HG03571 (cell line): ENCODE measurements around the gene SPACA5.
"Not testable (repeated sequence)": the region's sequence is repeated elsewhere in the genome, so short reads cannot be mapped to it uniquely, and the experiment has no call there.

Experiments used
- ATAC-seq: cut with Tn5 transposase; IDR thresholded peaks from one replicate; pipeline ENCODE4 v1.9.1; 2021; ENCODE audit not compliant: unreplicated experiment

SPACA5 gene

DNA sequence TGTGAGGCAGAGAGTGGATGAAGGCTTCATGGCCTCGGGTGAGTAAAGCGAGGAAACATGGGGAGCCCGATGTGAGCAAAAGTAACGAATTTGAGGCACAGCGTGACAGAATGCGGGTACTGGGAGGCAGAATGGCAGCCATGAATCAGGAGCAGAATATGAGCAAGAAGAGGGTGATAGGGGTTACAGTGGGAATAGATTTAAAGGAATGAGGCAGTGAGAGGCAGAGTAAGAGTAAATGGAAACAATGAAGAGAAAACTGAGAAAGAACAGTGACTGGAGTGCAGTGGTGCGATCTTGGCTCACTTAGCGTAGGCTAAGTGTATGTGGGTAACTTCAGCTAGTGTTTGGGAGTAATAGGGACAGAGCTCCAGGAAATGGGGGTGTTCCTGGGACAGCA, at the start of gene SPACA5:
Gene SPACA5, plus strand, starts transcription at position 301 of the 400 bp plus-strand sequence. CDS start 815 bp downstream, outside the sequence.
- ATAC-seq: not testable (repeated sequence)

- not testable (repeated sequence) for ATAC-seq
Measured at GRCh38 chrX:47958206-47958605, 48.6 kb upstream of the SPACA5 start.

GRCh38 chrX:47958761-47959342, 47.9 kb upstream of the SPACA5 start:
- ATAC-seq: no peak

DNA sequence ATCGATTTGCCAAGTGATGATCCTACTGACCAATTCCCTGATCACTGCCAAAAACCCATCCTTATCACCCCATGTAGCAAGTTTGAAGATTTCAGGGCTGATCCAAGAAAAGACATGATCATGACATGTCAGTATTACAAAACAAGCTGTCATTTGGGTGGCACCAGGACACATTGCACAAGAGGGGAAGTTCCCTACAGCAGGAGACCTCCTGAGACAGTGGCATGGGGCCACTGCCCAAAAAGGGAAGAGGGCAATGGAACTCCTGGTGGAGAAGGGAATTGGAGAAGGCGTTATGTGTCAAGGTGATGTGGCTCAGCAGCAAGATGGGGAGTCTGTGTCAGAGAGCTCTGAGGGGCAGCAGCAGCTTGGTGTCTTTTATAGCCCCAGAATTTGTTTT, 46.4 kb upstream of the SPACA5 start:
- no peak for ATAC-seq

GRCh38 chrX:47961830-47962229, 45.0 kb upstream of the SPACA5 start:
- ATAC-seq: not testable (repeated sequence)

GRCh38 chrX:47965526-47965925, 41.3 kb upstream of the SPACA5 start:
- not testable (repeated sequence) for ATAC-seq

DNA sequence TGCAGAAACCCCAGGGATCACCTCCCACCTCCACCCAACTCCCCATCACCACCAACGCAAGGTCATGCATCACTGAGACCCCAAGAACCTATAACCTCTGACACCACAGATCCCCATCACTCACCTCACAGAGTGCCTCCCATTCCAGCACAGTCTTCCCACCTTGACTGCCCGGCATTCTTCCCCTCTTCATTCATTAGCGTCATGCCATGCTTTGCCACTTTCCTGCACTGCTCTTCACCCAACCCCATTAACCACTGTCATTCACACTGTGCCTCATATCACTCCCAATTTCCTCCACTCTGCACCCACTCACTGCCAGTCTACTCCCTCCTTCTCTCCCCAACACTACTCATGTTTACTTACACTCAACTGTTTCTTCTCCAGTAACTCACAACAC, 33.6 kb upstream of the SPACA5 start:
- no peak for ATAC-seq

DNA sequence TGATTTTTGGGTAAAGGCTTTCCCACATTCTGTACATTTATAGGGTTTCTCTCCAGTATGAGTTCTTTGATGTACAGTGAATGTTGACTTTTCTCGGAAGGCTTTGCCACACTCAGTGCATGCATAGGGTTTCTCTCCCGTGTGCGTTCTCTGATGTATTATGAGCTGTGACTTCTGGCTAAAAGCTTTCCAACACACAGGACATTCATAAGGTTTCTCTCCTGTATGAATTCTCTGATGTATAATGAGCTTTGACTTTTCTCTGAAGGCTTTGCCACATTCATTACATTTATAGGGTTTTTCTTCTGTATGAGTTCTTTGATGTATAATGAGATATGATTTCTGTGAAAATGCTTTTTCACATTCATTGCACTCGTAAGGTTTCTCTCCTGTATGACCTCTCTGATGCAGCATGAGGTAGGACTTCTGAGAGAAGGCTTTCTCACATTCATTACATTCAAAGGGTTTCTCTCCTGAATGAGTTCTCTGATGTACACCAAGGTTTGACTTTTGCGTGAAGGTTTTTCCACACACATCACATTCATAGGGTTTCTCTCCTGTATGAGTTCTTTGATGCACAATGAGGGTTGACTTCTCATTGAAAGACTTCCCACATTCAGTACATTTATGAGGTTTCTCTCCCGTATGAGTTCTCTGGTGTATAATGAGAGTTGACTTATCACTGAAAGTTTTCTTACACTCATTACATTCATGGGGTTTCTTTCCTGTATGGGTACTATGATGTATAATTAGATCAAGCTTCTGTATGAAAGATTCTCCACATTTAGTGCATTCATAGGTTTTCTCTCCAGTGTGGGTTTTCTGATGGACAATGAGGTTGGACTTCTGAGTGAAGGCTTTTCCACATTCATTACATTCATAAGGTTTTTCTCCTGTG, 30.3 kb upstream of the SPACA5 start:
- no peak for ATAC-seq

DNA sequence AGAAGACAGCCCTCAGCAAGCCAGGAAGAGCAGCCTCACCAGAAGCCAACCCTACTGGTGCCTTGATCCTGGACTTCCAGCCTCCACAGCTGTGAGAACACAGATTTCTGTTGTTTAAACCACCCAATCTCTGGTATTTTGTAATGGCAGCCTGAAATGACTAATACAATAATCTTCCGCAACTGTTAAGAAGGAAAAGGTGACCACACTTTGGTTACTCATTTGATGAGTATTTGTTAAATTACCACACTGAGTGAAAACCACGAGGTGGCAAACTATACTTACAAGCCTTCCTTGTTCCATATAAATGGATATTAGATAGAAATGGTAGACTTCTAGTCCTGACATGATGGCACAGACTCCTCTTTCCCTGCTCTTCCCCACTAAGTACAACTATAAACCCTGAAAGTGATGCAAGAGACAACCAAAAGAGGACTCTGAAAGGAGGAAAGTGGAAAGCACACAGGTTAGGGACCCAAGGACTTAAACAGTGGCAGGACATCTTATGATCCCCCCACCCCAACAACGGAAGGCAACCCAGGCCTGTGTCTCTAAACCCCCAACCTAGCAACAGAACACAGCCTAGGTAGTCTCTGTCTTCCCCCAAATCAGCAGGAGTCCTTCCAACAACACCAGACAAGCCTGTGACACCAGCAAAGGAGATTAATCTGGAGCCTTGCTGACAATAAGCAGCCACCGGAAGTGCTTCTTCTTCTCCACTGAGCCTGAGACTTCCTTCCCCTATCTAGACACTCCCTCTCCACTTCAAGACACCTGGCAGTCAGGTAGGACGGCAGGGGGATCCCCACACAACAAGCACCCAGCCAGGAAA, 15.3 kb upstream of the SPACA5 start:
- ATAC-seq: no peak

DNA sequence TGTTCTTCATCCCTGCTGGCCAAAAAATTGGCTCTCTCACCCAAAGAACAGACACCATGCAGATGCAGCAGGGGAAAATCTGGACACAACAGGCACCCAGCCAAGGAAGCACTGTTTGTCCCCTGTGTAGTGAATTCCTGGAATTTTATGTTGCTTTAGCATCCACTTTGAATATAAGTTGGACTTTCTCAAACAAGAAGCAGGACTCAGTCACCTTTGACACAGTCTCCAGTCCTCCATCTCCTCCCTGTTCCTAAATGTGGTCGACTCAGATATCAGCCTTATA, 14.8 kb upstream of the SPACA5 start:
- ATAC-seq: no peak

DNA sequence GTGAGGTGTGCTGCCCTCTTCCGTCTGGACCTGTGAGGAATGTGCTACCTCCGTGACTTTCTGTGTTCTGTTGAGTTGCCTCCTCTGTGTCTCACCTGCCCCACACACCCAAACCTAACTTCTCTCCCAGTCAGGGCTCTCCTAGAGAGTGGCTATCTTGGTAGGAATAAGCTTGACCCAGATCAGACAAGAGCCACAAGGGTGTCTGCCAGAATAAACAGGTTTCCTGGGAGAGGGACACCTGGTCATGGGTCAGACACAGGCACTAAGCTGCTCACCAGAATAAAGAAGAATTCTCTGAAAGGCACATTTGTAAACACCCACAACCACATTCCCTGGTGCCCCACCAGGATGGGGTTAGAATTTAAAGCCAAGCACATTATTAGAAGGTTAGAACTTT, 14.1 kb upstream of the SPACA5 start:
- no peak for ATAC-seq

GRCh38 chrX:48001260-48001659, 5.5 kb upstream of the SPACA5 start:
- no peak for ATAC-seq

DNA sequence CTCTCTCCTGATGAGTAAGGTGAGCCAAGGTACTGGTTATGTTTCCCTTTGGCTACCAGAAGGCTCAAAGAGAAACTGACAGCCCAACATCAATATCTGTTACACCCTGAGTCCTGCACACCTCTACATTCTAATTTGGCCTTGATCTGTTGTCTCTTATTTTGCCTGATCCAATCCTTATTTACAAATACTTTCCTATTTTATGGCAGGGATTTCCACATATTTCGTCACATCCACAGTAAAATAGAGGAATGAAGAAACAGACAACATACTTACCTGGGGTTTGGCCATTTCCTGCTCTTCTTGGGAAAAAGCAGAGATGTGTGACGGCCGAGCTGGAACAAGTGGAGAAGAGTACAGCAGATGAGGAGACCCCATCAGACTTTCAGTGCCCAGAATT, 4.5 kb upstream of the SPACA5 start:
- ATAC-seq: no peak

GRCh38 chrX:48002929-48003328, 3.9 kb upstream of the SPACA5 start:
- ATAC-seq: no peak

GRCh38 chrX:48003367-48003757, 3.4 kb upstream of the SPACA5 start:
- no peak for ATAC-seq

DNA sequence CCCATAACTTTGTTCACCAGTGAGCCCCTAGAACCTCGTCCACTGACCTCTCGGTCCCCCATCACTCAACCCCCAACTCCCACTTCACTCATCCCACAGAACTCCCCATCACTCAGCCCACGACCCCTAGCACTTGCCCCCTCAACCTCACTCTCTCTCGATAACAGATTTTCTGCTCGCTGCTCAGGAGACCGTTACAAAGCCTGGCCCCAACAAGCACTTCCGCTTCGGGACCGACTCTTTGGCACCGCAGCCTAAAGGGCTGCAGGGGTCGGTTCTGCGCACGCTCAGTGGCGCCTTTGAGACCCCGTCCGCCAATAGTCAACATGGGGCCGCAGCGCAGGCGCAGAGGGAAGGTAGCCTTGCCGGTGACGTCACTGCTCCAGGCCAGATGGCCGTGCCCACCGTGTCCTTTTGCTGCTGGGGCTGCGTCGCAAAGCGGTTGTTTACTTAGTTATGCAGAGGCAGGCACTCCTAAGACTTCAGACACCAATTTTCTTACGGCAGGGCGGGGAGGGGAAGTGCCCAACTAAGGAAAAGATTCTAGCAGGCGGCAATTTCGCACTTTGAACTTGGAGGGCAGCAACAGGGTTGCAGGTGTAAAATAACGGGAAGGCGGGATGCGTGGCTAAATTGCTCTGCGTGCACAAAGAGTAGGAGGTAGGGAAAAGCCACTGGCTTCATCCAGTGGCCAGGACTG, 2.9 kb upstream of the SPACA5 start, which contains the start of gene ZNF182:
Gene ZNF182, minus strand, starts transcription at position 232 of the 700 bp plus-strand sequence. CDS start 1,380 bp downstream, outside the sequence.
- peak; percentile 97 for ATAC-seq

- not testable (repeated sequence) for ATAC-seq
Measured at GRCh38 chrX:48009445-48009960, 2.7 kb downstream of the SPACA5 start.

DNA sequence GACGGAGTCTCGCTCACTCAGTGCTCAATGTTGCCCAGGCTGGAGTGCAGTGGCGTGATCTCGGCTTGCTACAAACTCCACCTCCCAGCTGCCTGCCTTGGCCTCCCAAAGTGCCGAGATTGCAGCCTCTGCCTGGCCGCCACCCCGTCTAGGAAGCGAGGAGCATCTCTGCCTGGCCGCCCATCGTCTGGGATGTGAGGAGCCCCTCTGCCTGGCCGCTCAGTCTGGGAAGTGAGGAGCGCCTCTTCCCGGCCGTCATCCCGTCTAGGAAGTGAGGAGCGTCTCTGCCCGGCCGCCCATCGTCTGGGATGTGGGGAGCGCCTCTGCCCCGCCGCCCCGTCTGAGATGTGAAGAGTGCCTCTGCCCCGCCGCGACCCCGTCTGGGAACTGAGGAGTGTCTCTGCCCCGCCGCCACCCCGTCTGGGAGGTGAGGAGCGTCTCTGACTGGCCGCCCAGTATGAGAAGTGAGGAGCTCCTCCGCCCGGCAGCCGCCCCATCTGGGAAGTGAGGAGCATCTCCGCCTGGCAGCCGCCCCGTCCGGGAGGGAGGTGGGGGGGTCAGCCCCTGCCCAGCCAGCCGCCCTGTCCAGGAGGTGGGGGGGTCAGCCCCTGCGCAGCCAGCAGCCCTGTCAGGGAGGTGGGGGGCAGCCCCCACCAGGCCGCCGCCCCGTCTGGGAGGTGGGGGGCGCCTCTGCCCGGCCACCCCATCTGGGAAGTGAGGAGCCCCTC, 10.0 kb downstream of the SPACA5 start:
- ATAC-seq: not testable (repeated sequence)

DNA sequence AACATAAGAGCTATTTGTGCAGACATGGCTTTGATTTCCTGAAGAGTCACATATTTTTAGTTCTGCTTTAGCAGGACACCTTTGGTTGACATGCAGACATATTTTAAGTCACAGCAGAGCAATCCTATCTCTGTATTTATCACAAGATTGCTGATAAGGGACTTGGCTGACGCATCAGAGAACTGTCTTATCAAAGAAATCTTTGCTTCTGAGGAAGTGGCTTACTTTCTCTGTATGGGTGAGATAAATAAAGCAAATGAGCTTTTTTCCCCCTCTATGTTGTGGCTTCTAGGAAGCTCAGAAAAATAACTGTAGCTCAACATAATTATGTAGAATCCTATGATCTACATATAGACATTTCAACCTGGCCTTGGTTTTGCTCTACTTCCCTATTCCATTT, 13.1 kb downstream of the SPACA5 start:
- not testable (repeated sequence) for ATAC-seq

GRCh38 chrX:48020472-48020871, 13.7 kb downstream of the SPACA5 start:
- not testable (repeated sequence) for ATAC-seq
